ENCODE data around the gene ABHD17A.
"Not testable (repeated sequence)": the region's sequence is repeated elsewhere in the genome, so short reads cannot be mapped to it uniquely, and the experiment has no call there.

The ABHD17A gene

DNA sequence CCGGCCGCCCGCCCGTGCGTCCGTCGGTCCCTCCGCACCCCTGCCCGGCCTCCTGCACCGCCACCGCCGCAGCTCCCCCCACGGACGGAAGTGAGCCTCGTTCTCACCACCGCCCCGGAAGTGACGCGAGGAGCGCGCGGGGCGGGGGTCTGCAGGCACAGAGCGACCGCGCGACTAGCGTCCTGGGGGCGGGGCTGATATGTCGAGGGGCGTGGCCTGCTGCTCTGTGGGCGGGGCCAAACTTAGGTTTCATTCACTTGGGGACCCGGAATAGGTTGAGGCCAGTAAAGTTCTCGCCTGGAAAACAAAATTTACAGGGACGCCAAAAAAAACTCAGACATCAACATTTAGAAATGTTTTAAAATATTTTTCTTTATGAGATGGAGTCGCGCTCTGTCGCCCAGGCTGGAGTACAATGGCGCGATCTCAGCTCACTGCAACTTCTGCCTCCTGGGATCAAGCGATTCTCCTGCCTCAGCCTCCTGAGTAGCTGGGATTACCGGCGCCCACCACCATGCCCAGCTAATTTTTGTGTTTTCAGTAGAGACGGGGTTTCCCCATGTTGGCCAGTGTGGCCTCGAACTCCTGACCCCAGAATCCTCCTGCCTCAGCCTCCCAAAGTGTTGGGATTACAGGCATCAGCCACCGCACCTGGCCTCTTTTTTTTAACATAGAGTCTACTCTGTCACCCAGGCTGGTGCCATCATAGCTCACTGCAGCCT, at the start of gene ABHD17A:
Gene ABHD17A (minus strand): TSS at position 99 of the 722 bp plus-strand sequence. CDS start 3,930 bp downstream, outside the sequence.
- not testable (repeated sequence) for DNase-seq (ENCODE audit: low read depth)

DNA sequence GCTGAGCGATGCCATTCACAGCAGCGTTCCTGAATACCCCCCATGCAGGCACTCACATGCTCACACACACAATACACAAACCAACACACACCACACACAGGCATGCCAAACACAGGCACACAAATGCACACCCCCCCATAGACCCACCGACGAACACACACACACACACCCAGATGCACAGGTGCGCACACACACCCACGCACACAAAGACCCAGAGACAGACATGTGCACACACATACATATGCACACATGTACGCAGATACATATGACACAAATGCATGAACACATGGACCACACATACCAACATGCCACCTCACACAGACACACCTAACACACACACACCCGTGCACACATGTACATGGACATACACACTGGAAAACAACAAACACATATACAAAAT, 48.6 kb upstream of the ABHD17A start:
- no peak for DNase-seq (ENCODE audit: low read depth)

DNA sequence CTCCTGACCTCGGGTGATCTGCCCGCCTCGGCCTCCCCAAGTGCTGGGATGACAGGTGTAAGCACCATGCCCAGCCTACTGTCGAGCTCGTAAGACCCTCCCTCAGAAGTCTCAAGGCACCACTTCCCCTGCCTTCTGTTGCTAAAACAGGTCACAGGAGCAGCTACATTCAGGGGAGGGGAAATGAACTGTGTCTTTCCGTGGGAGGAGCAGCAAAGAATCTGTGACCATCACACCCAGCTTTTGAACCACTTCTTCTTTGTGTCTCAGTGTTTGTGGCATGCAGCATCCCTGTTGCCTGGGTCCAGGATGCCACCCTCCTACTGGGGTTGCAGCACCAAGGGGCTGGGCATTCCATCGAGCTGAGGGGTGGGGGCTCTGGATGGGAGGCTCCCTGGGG, 47.9 kb upstream of the ABHD17A start:
- DNase-seq (ENCODE audit: low read depth), result no peak

DNA sequence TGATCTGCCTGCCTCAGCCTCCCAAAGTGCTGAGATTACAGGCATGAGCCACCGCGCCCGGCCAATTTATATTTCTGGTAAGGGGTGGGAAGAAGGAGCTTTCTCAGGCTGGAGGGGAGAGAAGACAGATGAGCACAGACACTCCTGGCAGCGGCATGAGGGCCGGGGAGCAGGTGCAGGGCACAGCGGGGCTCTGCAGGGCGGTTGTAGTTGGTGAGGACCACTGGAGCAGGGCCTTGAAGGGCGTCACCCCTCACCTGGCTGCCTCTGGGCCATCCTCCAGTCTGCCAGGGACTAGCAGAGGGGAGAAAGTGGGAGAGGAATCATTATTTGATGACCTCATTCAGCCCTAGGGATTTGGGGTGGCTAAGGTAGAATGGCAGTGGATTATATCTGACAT, 47.1 kb upstream of the ABHD17A start:
- DNase-seq (ENCODE audit: low read depth), result no peak

DNA sequence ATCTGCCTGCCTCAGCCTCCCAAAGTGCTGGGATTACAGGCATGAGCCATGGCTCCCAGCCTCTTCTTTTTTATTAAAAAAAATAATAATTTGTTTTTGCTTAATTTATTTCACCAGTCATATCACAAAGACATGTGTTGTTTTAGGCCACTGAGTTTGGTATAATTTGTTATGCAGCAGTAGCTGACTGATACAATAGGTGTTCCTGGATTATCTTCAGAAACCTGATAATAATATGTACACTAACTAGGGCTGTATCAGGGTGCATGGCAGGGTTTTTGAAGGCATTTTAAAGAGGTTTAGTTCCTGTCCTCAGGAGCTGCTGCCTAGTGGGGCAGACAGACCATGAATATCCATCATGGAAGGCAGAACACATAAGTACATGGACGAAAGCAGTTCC, 46.1 kb upstream of the ABHD17A start:
- no peak for DNase-seq (ENCODE audit: low read depth)

DNA sequence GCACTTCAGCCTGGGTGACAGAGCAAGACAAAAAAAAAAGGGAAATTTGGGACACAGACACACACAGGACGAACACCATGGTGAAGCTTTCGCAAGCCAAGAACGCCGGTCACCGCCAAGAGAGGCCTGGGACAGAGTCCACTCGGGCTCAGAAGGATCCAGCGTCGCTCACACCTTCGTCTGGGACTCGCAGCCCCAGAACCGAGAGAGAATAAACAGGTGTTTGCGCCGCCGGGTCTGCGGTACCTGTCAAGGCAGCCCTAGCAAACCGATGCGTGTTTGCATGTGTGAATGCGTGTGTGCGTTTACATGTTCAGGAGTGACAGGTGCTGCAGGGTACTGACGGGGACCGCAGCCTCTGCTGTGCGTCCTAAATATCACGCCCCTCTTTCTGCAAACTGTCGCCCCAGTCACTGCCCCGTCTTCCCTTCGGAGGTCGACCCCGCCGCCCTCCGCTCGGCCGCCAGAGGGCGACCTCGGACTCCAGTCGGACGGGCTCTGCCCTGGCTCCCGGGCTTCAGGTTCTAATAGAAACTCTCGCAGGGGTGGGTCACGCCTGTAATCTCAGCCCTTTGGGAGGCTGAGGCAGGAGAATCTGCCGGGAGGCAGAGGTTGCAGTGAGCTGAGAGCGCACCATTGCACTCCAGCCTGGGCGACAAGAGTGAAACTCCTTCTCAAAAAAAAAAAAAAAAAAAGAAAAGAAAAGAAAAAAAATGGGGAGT, 43.9 kb upstream of the ABHD17A start:
- DNase-seq (ENCODE audit: low read depth), result no peak

DNA sequence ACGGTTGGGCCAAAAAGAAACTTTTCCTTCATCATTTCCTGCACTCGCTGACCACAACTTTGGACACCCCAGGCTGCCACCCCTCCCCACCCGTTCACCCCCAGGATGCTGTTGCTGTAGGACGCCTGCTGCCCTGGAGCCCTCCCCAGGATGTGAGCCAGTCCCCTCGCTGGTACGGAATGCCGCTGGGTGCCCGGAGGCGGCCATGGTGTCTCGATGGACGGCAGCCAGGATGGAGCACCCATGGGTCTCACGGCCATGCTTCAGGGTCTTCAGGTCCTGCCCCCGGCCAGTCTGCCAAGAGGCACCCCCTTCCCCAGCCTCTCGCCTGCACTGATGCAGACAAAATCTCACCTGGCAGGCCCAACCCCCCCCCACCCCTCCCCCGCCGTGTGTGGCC, 40.2 kb upstream of the ABHD17A start:
- DNase-seq (ENCODE audit: low read depth), result no peak

DNA sequence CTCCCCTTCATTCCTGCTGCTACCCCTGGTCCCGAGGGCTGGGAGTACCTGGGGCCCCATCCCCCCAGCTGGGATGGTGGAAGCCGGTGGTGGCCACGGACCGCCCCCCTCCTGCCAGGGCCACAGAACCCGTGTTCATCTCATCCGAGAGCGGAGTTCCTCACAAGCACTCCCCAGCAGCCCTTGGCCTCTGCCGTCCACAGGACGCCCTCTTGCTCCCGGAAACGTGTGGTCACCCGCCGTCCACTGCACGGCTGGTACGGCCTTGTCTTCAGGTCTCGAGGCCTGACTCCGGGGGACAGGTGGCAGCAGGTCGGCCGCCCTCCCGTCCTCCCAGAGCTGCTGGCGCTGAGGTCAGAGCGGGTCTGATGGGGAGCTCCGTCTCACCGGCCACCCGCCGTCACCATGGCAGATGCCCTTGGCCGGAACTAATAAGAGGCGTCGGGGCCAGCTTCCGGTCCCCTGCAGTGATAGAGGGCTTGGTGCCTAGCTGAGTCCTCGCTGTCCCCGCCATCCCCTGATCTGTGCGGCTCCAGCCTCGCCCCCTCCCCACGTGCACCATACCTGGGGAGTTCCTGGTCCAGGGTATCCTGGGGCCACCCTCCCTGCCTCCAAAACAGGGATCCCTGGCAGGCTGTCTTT, 39.1 kb upstream of the ABHD17A start:
- DNase-seq (ENCODE audit: low read depth), result no peak

DNA sequence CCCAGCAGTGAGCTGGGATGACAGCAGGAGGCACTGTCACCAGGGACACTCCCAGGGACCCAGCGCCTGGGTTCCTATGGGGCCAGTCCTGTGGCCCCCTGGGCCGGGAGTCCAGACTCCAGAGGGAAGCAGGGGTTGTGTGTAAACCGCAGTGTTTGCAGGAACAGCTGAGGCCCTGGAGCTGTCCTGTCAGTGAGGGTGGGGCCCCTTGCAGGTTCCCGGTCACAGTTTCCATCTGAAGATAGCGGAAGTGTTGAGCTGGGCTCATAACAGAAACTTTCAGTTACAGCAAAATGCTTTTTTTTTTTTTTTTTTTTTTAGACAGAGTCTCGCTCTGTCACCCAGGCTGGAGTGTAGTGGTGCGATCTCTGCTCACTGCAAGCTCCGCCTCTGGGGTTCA, 38.0 kb upstream of the ABHD17A start:
- DNase-seq (ENCODE audit: low read depth), result no peak

DNA sequence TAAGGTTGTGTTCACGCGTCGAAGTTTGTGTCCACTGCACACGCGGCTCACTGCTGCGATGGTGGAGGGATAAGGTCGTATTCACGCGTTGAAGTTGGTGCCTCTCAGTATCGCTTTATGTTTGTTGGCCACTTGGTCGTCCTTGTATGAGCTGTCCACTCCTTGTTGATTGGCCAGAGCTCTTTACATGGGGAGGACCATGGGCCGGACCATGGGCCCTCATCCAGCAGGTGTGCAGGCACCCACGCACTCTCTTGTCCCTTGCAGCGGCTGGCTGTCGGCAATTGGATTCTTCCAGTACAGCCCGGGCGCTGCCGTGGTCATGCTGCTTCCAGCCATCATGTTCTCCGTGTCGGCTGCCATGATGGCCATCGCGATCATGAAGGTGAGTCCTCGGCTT, 37.5 kb upstream of the ABHD17A start:
- no peak for DNase-seq (ENCODE audit: low read depth)

DNA sequence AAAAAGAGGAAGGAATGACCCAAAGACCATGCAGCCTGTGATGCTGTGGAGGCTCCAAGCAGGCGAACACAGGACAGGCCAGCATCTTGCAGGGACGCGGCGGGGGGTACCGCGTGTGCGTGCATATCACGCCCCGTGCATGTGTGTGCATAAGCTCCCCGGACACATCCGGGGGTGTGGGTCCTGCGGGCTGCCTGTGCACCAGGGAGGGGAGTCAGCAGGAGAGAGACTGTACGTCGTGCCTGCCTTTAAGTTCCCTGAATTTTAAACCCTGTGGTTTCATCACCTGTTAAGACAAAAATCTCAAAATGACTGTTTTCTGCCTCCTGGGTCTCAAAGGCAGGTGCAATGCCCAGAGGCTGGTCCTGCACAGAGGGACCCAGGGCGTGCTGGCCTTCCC, 36.5 kb upstream of the ABHD17A start:
- DNase-seq (ENCODE audit: low read depth), result no peak

DNA sequence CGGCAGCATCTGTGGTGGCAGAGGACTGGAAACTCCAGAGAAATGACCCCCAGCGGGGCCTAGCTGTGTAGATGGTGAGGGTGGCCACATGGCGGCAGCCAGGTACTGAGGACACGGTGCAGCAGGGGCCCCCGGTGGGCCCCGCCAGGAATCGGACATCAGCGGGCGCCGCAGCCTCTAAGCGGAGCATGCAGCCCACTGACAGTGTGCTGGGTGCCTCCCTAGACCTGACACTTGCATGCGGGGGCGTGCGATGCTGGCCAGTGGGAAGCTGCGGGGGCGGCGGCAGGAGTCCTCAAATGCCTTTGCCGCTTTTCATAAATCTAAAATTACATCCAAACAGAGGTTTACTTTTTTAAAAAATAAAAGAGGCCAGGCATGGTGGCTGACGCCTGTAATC, 36.0 kb upstream of the ABHD17A start:
- DNase-seq (ENCODE audit: low read depth), result no peak

DNA sequence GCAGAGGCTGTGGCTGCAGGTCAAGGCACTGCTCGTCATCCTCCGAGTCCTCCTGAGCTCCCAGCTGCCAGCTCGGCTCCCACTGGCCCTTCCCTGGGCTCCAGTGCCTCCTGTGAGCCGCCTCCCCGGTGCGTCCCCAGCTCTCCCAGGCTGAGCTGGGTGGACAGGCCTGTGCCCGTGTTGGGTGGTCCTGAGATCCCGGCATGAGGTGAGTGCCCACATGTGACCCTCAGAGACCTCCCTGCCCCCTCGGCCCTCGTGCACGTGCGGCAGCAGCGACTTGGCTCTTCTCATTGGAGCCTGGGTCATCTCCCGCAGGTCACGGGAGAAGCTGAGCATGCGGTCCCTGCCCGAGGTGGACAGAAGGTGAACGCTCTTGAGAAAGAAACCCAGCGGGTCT, 35.3 kb upstream of the ABHD17A start:
- no peak for DNase-seq (ENCODE audit: low read depth)

DNA sequence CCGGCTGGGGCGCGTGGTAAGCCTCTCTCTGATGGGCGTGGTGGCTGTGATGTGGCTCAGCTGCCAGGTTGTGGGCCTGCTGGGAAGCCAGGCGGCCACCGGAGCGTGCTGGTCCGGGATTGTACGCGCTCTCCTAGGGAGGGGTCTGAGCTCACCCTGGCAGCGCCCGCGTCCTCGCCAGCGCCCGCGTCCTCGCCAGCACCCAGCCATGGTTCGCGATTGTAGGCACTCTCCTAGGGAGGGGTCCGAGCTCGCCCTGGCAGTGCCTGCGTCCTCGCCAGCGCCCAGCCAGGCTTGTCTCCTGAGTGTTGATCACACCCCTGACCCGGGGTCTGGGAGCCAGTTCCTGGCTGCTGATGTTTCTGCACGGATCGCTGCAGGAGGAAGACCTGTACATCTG, 33.7 kb upstream of the ABHD17A start:
- DNase-seq (ENCODE audit: low read depth), result no peak

DNA sequence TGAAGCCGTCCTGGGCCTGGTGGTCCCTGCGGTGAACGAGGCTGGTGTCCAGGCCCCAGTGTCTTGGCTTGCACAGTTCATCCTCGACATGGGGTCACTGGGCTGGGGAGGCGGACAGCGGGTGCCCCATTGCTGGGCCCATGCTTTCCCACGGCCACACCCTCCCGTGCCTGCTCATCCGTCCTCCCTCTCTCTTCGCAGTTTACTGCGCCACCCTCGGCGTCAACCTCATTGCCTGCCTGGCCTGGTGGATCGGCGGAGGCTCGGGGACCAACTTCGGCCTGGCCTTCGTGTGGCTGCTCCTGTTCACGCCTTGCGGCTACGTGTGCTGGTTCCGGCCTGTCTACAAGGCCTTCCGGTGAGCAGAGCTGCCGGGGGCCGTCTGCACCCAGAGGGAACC, 32.6 kb upstream of the ABHD17A start:
- no peak for DNase-seq (ENCODE audit: low read depth)

DNA sequence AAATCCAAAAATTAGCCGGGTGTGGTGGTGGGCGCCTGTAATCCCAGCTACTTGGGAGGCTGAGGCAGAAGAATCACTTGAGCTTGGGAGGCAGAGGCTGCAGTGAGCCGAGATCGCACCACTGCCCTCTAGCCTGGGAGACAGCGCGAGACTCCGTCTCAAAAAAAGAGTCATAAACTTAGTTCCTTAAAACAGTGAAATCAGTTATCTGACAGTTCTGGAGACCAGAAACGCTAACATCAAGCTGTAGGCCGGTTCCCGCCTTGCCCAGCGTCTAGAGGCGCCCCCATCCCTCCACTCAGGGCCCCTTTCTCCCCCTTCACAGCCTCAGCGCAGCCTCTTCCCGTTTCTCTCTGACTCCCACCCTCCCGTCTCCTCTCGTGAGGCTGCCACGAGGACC, 31.9 kb upstream of the ABHD17A start:
- no peak for DNase-seq (ENCODE audit: low read depth)

DNA sequence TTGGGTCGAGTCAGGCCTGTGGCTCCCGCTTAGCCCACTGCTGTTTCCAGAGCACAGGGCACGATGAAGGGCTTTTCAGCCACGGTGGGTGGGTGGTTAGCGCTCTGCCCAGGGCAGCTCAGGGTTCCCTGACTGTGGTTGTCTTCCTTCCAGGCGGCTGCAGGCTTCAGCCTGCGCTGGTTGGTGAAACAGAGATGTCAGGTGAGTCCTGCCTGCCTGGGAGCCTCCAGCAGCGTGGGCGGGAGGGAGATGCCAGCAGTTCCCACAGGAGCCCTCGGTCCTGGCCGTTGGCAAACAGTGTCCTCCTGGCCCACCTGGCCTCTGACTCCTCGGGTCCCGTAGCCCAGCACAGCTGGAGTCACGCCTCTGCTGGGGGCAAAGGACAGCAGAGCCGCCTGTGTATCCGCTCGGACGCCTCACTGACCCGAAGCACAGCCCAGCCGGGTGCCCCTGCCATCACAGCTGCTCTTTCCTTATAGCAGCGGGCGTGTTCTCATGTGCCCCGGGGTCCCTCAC, 29.6 kb upstream of the ABHD17A start:
- no peak for DNase-seq (ENCODE audit: low read depth)

DNA sequence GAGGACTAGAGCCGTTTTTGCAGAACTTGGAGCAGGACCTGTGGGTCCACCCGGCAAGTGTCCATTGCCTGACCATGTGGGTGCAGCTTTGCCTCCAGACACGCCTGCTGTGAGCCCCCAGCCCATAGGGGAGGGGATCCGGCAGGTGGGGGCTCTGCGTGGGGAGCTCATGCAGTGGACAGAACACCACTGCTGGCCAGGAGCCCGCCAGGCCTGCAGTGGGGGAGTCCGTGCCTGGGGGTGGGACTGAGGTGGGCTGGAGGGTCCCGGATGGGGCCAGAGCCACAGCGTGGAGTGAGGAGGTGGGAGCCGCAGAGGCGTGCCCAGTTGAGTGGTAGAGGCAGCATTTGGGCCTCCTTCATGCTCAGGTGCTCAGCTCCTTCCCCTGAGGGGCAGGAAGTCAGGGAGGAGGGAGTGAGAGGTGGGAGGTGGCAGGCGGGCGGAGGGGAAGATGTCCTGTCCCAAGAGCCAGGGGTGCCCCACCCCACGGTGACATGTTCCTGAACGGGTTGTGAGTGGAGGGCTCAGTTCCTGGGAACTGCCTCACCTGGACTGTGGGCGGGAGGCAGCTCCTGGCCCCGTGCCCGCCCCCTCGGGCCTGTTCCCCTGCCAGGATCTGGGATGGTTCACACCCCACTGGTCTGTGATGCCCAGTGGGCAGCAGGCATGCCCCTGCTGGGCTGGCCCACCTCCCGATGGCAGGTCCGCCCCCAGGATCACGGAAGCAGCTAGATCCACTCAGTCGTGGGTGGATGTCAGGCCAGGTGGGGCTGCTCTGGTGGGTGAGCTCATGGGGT, 28.7 kb upstream of the ABHD17A start:
- no peak for DNase-seq (ENCODE audit: low read depth)

DNA sequence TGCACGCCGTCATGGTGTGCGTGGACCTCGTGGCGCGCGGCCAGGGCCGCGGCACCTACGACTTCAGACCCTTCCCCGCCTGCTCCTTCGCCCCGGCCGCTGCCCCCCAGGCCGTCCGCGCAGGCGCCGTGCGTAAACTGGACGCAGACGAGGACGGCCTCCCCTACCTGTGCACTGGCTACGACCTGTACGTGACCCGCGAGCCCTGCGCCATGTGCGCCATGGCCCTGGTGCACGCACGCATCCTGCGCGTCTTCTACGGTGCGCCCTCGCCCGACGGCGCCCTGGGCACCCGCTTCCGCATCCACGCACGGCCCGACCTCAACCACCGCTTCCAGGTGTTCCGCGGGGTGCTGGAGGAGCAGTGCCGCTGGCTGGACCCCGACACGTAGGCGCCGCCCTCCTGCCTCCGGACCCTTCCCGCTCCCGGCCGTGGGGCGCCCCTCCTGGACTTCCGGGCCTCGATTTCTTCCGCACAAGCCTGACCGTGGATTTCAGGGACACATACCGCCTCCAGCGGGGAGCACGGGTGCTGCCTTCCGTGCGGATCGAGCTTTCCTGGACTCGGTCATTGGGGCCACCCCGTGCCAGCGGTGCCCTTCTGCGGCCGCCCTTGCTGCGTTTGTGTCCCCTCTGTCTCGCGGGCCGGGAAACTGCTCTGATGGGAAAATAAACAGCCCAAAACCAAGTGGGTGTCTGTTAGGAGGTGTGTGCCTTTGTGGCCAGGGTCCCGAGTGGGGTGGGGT, 27.6 kb upstream of the ABHD17A start:
- no peak for DNase-seq (ENCODE audit: low read depth)

DNA sequence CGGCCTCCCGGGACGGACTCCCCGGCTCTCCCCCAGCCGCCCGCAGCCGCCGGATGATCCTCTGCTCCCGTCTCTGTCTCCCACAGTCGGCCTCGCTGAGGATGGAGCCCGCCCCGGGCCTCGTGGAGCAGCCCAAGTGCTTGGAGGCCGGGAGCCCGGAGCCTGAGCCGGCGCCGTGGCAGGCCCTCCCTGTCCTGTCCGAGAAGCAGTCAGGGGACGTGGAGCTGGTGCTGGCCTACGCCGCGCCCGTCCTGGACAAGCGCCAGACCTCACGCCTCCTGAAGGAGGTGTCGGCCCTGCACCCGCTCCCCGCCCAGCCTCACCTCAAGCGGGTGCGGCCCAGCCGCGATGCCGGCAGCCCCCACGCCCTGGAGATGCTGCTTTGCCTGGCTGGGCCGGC, 26.7 kb upstream of the ABHD17A start:
- DNase-seq (ENCODE audit: low read depth), result no peak

DNA sequence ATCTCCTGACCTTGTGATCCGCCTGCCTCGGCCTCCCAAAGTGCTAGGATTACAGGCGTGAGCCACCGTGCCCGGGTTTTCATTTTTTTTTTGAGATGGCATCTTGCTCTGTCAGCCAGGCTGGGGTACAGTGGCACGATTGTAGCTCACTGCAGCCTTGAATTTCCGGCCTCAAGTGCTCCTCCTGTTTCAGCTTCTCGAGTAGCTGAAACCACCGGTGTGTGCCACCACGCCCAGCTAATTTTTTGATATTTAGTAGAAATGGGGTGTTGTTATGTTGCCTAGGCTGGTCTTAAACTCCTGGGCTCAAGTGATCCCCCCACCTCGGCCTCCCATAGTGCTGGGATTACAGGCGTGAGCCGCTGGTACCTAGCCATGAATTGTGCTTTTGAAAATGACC, 25.8 kb upstream of the ABHD17A start:
- no peak for DNase-seq (ENCODE audit: low read depth)

DNA sequence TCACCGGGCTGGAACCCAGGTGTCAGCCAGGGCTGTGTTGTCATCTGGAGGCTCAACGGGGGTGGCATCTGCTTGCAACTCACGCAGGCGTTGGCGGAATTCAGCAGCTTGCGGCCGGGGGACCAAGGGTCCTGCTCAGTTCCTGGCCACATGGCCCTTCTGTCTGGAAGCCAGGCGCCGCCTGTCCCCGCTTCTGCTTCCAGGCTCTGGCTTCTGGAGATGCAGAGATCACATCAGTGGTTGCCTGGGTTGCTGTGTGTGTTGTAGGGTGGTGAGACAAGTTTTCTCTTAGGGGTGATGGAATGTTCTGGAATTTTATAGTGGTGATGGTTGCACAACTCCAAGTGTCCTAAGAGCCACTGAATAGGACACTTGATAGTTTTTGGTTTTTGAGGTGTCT, 24.9 kb upstream of the ABHD17A start:
- no peak for DNase-seq (ENCODE audit: low read depth)

Data from GM04503 (cell line).